Embryonic facial prominence (tissue), 1 donor: Measurements from ENCODE around the gene SH3TC2.

Source experiments
- DNase-seq: peaks from one replicate; pipeline ENCODE4 v3.0.0-alpha.2; 2016; ENCODE audit errors: extremely low spot score

Gene SH3TC2

DNA sequence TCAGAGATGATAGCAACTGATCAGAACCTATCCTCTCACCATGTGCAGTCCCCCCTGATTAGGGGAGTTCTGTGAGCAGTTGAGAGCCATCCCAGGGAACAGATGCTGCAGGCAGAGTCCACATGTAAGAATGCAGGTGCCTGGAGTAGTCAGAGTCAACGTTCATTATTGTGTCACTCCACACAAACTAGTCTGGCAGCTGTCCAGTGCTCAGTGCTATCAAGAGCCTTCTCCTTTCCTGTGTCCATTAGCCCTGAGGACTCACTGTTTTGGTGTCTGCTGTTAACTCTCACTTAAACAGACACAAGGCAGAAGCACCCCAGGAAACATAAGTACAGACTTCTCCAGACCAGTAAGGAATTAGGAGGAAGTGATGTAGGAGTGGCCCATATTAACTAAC lies 2.5 kb downstream of the SH3TC2 start:
- DNase-seq = no peak

DNA sequence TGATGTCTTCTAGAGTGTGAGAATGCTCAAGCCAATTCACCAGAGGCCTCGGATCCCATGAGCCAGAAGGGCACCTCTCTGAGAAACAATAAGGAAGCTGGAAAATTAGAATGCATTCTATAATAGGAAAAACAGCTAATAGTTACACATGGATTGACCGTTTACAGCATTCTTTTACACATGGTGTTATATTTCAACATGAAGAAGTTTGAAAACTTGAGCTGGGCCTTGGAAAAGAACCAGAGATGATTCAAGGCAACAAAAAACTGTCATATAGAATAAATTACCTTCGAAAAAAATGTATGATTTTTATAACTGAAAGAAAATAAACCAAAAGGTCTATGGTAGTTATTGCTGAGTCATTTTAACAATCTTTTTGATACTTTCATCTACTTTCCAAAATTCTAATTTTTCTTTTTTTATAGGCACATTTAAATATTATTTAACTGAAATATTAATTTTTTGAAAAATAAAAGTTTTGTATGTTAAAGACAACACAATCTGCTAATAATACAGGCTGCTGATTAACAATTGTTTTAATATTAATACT lies 6.2 kb downstream of the SH3TC2 start:
- no peak for DNase-seq

DNA sequence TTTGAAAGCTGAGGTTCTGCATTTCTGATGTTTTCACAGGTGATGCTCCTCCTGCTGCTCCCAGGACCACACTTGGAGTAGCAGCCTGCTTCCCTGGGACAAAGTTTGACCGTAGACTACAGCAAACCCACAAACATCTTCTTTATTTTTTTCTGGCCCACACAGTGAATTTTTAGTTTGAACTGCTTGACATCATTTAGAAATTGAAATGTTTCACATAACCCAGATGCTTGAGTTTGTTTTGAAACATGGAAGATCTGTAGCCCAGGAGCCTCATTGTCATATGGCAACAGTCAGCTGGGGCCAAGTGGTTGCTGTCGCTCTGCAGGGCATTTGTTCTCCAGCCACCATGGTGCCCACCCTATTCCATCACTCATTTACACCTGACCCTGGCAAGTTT lies 8.4 kb downstream of the SH3TC2 start:
- DNase-seq = no peak

DNA sequence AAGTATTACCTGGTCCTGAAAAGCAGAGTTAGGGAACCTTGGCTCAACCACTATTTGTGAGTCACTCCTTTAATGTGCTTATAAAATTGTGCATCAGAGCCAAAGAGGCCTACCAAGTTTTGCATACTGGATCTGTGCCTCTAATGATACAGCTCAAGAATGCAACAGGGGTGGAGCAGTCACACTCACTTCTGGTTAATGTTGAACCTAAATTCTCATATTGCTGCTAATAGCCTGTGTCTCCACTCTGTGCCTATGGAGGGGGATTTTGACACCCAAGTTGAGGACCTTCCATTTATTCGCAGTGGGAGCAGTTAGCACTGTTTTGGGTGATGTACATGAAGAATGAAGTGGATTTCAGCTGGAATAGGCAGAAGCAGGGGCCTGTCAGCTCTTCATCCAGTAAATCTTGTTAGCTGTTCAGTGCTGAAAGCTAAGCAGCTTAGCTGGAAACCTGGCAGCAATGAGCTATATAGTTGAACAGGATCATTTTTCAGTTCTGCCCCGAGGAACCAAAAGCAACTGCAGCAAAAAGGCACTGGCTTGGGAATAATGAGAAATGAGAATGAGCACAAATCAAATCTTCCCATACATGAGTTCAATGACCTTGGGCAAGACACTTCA lies 9.7 kb downstream of the SH3TC2 start:
- DNase-seq = no peak

DNA sequence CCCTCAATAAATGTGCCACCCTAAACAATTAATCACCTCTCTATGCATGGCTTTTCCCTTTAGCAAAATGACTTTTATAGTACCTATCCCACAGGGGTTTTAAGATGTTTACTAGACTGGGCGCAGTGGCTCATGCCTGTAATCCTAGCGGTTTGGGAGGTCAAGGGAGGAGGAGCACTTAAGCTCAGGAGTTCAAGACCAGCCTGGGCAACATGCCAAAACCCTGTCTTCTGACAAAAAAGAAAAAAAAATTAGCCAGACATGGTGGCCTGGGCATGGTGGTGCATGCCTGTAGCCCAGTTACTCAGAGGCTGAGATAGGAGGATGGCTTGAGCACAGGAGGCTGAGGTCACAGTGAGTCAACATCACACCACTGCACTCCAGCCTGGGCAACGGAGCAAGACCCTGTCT lies 13.5 kb downstream of the SH3TC2 start:
- DNase-seq = no peak

DNA sequence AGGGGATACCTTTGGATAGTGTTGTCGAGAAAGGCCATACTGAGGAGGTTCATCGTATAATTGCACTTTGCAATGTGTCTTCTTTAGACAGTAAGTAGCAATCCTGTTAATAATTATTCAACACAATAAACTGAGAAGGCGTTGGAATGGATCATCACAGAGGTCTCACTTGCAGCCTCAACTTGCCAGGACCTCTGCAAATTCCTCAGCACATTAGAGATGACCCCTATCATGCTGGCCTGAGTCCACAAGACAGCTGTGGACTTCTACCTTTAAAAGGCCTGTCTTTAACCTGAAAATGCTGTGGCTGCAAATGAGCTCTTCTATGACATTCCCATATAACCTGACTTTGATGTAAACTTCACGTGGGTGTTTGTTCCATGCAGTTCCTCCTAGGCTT lies 14.1 kb downstream of the SH3TC2 start:
- no peak for DNase-seq

DNA sequence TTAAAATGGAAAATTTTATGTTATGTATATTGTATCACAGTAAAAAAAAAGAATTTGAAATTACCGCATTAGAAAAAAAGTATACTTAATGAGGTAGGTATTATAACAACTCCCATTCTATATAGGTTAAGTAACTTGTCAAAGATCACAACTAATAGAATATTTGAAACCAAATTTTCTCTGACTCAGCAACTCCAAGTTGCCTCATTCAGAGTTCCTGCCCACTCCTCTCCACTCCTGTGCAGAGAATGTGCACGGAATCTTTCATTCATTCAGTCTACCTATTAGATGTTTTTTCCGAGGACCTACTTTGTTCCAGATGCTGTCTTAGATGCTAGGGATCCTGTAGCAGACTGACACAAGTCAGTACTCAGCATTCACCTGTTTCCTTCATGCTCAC lies 15.4 kb downstream of the SH3TC2 start:
- DNase-seq = no peak

DNA sequence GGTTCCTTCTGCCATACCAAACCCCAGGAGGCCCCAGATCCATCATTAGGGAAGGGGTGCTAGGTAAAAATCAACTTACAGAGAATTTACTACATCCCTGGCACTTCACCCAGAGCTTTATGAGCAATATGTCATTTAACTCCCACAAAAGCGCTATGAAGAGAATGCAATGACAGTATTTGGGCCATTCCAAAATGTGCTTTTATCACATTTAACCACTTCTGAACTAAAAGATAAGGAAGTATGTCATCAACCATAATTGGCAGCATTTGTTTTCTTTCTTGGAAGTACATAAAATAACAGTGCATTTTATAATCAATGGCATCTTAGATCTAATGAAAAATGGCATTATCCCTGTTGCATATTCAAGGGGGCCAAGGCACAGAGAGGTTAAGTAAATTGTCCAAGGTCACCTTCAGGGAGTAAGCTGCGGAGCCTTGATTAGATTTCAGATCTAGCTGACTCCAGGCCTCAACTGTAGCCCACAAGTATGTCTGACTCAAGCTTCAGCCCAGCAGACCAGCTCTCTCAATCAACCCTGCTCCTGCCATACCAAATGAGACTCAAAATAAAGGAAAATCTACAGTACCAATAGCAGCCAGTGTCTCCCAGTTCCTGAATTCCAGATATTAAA lies 16.5 kb downstream of the SH3TC2 start:
- DNase-seq = no peak

DNA sequence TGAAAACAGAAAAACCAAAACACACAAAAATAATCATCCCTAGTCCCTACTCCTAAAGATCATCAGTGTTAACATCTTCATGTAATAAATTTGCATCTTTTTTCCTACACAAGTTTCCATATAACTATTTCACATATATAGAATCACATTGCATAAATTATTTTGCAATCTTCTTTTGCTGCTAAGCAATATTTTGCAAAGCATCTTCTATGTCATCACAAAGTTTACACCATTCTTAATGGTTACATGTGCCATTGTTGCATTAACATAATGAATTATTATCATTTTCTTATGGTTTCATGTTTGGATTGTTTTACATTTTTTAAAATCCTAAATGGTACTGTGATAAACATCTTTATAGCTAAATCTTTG lies 17.8 kb downstream of the SH3TC2 start:
- no peak for DNase-seq

DNA sequence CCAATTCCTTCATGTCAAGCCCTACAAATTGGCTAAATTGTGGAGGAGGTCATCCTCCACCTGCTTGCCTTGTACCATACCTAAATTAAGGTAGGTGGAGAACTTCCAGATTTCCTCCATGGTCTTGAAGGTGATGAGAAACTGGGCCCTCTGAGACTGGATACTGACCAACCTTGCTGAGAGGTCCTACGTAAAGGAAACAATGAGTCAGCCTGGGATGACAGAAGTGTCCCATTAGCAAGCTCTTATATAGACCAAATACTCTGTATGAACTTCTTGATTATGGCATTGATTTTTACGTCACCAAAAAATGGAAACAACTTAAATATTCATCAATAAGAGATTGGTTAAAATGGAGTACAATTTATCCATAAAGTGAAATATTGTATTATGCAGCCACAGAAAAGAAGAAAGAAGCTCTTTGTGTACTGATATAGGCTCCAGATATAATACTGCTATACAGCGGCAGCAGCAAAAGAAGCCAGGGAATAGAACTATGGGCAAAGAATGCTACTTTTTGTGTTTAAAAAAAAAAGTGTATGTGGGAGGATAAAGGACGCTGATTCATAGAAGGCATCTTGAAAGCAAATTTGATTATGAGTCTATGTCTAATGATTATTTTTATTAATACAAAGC lies 18.3 kb downstream of the SH3TC2 start:
- DNase-seq = no peak

DNA sequence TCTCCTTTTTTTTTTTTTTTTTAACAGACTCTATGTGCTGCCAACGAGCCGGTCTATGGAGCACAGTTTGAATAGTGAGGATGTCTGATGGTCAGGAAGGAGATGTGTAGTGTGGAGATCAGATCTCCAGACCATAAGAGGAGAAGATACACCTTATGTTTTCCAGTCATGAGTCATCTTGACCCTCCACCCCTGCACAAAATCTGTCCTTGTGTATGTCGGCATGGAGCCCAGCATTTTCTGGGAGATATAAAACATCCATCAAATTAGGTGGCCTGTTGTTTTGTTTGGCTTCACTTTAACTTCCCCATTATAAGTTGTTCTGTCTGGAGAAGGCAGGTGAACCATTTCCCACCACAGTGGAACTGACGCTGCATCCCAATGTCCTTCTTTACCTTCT lies 19.2 kb downstream of the SH3TC2 start:
- DNase-seq = no peak

DNA sequence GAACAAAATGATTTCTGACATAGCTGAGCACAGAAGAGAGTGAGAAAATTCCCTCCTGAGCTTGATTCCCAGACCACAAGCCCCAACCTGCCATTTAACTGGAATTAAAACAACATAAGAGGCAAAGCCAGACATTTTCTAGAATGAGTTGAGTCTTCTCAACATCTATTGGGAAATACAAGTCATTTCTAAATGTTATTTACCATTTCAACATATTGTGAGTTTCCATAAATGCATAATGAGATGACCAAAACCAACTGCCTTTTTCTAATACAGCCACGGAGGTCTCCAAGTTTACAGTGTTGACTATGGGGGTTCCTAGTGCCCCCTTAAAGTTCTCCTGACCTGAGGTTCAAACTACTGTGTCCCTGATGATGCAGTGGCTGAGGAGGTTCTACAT lies 20.0 kb downstream of the SH3TC2 start:
- no peak for DNase-seq

DNA sequence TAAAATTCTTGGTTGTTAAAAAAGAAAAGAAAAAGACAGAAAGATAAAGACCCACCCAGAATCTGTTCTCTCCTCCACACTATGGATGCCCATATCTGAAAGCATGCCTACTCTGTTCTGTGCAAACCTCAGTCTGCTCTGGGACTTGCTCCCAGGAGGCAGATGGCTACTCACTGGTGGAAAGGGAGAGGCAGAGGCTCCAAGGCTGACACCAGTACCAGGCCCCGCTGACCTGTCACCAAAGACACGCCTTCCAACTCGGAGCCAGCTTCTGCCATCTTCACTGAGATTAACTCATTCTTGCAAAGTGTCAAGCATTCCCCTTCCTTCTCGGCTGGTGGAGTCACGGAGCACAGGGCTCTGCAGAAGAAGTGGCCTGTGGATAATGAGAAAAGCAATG lies 21.6 kb downstream of the SH3TC2 start:
- no peak for DNase-seq

DNA sequence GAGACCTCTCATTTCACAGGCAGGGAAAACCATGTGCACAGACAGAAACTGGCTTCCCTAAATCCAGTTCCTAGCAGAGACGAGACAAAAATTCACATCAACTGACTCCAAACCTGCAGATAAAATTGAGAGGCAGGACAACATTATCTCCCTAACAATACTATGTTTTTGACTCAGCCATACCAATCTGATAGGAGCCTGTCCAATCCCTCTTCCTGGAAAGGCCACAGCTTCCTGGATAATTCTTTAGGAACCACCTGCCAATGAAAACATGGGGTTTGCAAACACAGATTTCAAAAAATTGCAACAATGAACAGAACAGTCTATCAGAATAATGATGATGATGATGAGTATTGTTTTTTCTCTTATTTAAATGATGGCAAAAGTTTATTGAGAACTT lies 22.4 kb downstream of the SH3TC2 start:
- DNase-seq = no peak

DNA sequence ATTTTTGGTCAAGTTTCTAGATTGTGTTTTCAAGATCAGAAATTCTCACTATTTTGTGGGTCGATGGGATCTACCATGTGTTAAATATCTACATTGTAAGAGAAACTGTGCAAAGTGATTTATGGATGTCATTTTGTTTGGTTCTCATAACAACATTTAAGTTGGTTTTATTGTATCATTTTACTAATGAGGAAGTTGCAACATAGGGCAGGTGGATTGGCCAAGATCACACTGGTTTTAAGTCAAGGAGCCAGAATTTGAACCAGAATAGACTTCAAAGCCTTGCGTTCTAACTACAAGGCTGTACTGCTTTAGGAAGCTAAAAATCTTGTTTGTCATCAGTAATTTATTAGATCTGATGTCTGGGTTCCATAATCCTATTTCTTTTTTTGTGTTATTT lies 23.4 kb downstream of the SH3TC2 start:
- DNase-seq = no peak

DNA sequence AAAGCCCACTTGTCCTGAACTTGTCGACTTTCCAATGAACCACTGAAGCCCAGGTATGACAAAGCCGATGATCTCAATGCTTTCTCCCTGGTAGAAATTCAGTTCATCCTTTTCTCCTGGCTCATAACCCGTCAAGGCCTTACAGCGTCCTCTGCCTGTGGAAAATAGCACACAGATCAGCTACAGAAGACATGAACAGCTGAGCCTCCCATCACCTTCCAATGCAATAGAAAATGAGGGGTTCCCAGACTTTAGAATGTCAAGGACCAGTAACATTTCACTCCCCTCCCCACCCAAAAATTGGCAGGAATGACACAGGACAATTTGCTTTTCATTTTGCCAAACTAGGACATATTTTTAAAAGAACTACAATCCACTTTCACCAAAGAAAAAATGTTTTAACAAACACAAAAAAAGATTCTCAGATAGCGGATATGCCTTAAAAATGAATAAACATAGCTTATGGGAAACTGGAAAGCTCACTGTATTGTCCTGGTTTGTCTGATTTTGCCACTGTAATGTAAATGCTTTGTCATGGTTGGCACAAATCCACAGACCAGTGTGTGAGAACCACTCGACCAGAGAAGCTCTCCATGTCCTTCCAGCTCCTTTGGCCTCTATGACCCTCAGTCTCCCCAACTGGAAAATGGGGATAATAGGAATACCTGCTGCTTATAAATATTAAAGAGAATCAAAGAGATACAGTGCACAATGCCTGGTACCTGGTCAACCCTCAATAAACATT lies 24.4 kb downstream of the SH3TC2 start:
- no peak for DNase-seq

DNA sequence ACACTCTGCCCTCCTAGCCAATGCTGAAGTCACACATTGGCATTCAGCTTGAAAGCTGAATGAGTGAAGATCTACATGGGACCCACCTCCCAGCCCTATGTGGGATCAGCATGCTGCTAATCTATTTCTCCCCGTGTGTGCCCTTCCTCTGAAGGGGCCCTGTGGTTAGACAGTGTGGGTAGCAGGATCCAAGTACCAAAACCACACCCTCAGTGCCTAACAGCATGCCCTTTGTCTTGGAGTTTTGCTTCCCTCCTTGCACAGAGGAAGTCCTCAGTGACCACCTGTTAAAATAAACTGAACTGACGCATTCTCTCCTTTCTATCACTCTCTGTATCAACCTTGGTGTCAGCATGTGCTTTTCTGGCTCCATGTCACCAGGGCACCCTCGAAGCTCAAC lies 25.0 kb downstream of the SH3TC2 start:
- no peak for DNase-seq

DNA sequence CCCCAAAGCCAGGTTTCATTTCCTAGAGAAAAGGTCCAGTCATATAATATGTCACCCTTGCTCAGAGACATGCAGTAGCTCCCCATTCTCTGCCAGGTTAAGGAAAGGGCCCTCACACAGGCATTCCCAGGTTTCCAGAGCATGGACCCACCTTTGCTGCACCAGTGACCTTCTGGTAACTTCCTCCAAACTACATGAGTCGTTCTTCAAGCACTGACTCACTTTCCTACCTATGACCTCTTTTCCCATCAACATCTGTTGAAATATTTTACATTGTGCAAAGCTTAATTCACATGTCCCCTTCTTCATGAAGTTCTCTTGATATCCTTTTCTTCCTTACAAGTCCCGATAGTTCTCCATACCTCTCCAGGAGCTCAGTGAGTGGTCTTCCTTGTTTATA lies 25.9 kb downstream of the SH3TC2 start:
- no peak for DNase-seq

DNA sequence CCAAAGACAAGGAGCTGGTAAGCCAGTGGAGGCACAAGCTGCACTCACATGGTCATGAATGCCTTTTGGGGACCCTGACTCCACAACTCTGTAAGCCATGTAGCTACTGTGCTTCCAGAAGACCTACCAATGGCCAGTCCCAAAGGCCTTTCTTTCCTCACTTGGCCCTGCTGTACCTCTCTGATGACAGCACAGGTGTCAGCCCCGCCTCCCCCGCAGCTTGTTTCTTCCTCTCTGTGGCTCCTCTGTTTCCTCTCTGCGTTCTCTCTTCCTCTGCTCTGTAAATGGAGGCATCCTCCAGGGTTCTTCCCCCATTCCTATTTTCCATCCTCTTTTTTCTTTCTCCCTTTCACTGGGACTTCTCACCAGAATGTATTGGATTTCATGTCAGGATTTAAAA lies 26.7 kb downstream of the SH3TC2 start:
- DNase-seq = no peak

DNA sequence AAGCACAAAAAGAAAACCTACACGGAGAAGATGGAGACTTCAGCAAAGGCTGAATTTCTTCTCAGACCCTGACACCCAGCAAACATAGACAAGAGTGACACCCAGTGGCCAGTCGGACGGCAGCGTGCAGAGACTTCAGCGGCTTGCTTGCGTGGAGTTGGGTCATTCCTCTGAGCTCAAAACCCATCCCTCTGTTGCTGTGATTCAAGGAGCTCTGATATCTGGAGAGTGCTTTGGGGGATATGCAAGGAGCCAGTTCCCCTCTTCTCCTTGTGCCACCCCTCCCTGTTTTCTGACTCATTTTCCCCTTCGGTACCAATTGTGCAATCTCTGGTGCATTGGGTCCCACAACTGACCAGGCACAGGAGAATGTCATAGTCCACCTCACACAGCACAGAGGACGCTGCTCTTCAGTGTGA lies 27.5 kb downstream of the SH3TC2 start:
- DNase-seq = peak; percentile 60

DNA sequence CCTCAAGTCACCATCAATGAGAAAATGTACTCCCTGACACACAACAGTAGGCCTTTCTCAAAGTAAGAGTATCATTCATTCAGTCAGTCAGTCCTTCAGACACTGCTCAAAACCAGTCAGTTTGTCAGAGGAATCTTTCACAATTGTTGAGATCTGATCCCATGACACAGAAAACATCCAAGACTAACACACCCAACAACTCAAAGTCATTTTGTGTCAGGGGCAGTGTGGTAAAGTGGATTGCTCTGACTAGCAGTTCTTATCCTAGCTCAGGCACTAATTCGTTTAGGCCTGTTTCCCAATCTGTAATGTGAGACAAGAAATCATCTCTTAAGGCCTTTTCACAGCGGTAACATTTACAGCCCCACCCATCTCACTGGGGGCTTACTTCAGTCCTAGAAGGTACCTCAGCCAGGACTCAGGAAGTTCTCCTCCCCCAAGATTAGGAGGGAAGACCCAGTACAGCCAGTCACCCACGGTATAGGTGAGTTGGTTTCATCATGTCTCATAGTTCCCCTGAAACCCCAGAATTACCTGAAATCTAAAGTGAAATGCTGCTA lies 31.9 kb downstream of the SH3TC2 start:
- DNase-seq = no peak

DNA sequence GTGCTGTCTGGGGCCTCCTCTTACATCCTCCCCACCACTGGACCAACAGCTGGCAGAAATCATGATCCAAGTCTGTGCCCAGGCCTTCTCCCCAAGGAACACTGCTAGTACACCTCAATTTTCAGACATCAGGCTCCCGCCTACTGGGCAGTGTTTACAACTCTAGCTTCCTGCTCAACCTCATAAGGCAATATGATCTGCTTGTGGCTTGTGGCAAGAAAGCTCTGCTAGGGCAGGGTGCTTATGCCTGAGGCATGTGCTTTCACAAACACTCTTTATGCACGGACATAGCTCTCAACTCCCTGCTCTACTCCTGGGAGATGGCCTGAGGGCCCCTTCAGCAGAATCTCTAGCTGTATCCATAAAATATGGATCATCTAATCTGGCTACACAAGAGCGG lies 32.5 kb downstream of the SH3TC2 start:
- no peak for DNase-seq
